ENCODE measurements around the gene RHOH.

RHOH gene

GRCh38 chr4:40190880-40191815 lies 5.7 kb upstream of the RHOH start:
- Histone ChIP-seq H3K4ac (ENCODE audit: low read depth, low read length) (no peak overlapping the region), H3K9me3 (ENCODE audit: insufficient read depth, low read depth, low read length) (no peaks in the 10 kb centered on the region), H2BK5ac (ENCODE audit: low read depth, low read length, poor library complexity) (no peak overlapping the region), H3K79me1 (ENCODE audit: low read length) (peaks cover 3% of the 10 kb centered on the region), H4K91ac (ENCODE audit: low read depth, low read length) (no peak overlapping the region), H3K79me2 (ENCODE audit: control insufficient read depth, insufficient read depth, low read length, poor library complexity) (no peaks in the 10 kb centered on the region), H4K12ac (ENCODE audit: low read depth, low read length) (no peak overlapping the region), H3K27ac (ENCODE audit: low read depth, low read length) (no peak overlapping the region), H3K14ac (ENCODE audit: low read length) (no peak overlapping the region), H3K4me2 (ENCODE audit: low read length) (no peak overlapping the region), H2BK12ac (ENCODE audit: low read length) (no peak overlapping the region), H3K27me3 (ENCODE audit: insufficient read depth, low read length) (no peaks in the 10 kb centered on the region), H3K4me1 (ENCODE audit: control insufficient read depth in 1 of 2, insufficient read depth in 2 of 2, low read length in 2 of 2) (peaks cover 10 to 14% of the 10 kb centered on the region in 2 experiments), H4K8ac (ENCODE audit: low read depth, low read length) (no peak overlapping the region), H3K23ac (ENCODE audit: low read length) (no peak overlapping the region), H3K9ac (ENCODE audit: low read length) (no peak overlapping the region), H3K4me3 (ENCODE audit: low read depth, low read length) (no peak overlapping the region), H3K18ac (ENCODE audit: low read length) (no peak overlapping the region), H2AK5ac (ENCODE audit: low read length) (no peak overlapping the region), H2AFZ (ENCODE audit: insufficient read depth, low read length, poor library complexity) (no peak overlapping the region), H3K36me3 (ENCODE audit: control insufficient read depth in 1 of 2, insufficient read depth in 2 of 2, low read length in 2 of 2) (no peaks in the 10 kb centered on the region), H2BK120ac (ENCODE audit: insufficient read depth, low read length, poor library complexity) (no peak overlapping the region)
- no CpG with 5 or more reads among the region's 14 CpGs for WGBS (ENCODE audit: extremely low coverage, insufficient coverage, insufficient read length)
- no peak for DNase-seq

- H3K4me2 ChIP-seq (ENCODE audit: low read length): no peak overlapping the region
- WGBS (ENCODE audit: extremely low coverage, insufficient coverage, insufficient read length): no CpG with 5 or more reads among the region's 8 CpGs
- H3K4me1 ChIP-seq (ENCODE audit: control insufficient read depth in 1 of 2, insufficient read depth in 2 of 2, low read length in 2 of 2): peaks cover 10 to 14% of the 10 kb centered on the region in 2 experiments
- H2BK12ac ChIP-seq (ENCODE audit: low read length): no peak overlapping the region
- H3K27me3 ChIP-seq (ENCODE audit: insufficient read depth, low read length): no peaks in the 10 kb centered on the region
- H2AK5ac ChIP-seq (ENCODE audit: low read length): no peak overlapping the region
- H3K9ac ChIP-seq (ENCODE audit: low read length): no peak overlapping the region
- no peak overlapping the region for H4K8ac ChIP-seq (ENCODE audit: low read depth, low read length)
- H3K4ac ChIP-seq (ENCODE audit: low read depth, low read length): no peak overlapping the region
- DNase-seq: no peak
- H3K23ac ChIP-seq (ENCODE audit: low read length): no peak overlapping the region
- H4K91ac ChIP-seq (ENCODE audit: low read depth, low read length): no peak overlapping the region
- no peak overlapping the region for H3K18ac ChIP-seq (ENCODE audit: low read length)
- peaks cover 3% of the 10 kb centered on the region for H3K79me1 ChIP-seq (ENCODE audit: low read length)
- H4K12ac ChIP-seq (ENCODE audit: low read depth, low read length): no peak overlapping the region
- H3K9me3 ChIP-seq (ENCODE audit: insufficient read depth, low read depth, low read length): no peaks in the 10 kb centered on the region
- H2BK120ac ChIP-seq (ENCODE audit: insufficient read depth, low read length, poor library complexity): no peak overlapping the region
- no peaks in the 10 kb centered on the region for H3K36me3 ChIP-seq (ENCODE audit: control insufficient read depth in 1 of 2, insufficient read depth in 2 of 2, low read length in 2 of 2)
- no peak overlapping the region for H3K14ac ChIP-seq (ENCODE audit: low read length)
- no peaks in the 10 kb centered on the region for H3K79me2 ChIP-seq (ENCODE audit: control insufficient read depth, insufficient read depth, low read length, poor library complexity)
- H2BK5ac ChIP-seq (ENCODE audit: low read depth, low read length, poor library complexity): no peak overlapping the region
- no peak overlapping the region for H2AFZ ChIP-seq (ENCODE audit: insufficient read depth, low read length, poor library complexity)
- H3K4me3 ChIP-seq (ENCODE audit: low read depth, low read length): no peak overlapping the region
- H3K27ac ChIP-seq (ENCODE audit: low read depth, low read length): no peak overlapping the region
Observed at GRCh38 chr4:40192114-40193015, 4.5 kb upstream of the RHOH start.

- Histone ChIP-seq H3K27ac (ENCODE audit: low read depth, low read length) (no peak overlapping the region), H4K12ac (ENCODE audit: low read depth, low read length) (no peak overlapping the region), H3K4me2 (ENCODE audit: low read length) (no peak overlapping the region), H4K91ac (ENCODE audit: low read depth, low read length) (peak overlapping the region; percentile 10), H2BK120ac (ENCODE audit: insufficient read depth, low read length, poor library complexity) (no peak overlapping the region), H4K8ac (ENCODE audit: low read depth, low read length) (no peak overlapping the region), H3K36me3 (ENCODE audit: control insufficient read depth in 1 of 2, insufficient read depth in 2 of 2, low read length in 2 of 2) (no peaks in the 10 kb centered on the region), H3K9ac (ENCODE audit: low read length) (no peak overlapping the region), H3K18ac (ENCODE audit: low read length) (no peak overlapping the region), H2AFZ (ENCODE audit: insufficient read depth, low read length, poor library complexity) (no peak overlapping the region), H3K4me1 (ENCODE audit: control insufficient read depth in 1 of 2, insufficient read depth in 2 of 2, low read length in 2 of 2) (peaks cover 10 to 15% of the 10 kb centered on the region in 2 experiments), H3K4ac (ENCODE audit: low read depth, low read length) (no peak overlapping the region), H3K27me3 (ENCODE audit: insufficient read depth, low read length) (no peaks in the 10 kb centered on the region), H3K14ac (ENCODE audit: low read length) (no peak overlapping the region), H3K79me1 (ENCODE audit: low read length) (peaks cover 3% of the 10 kb centered on the region), H3K9me3 (ENCODE audit: insufficient read depth, low read depth, low read length) (no peaks in the 10 kb centered on the region), H3K4me3 (ENCODE audit: low read depth, low read length) (no peak overlapping the region), H2BK5ac (ENCODE audit: low read depth, low read length, poor library complexity) (no peak overlapping the region), H3K23ac (ENCODE audit: low read length) (no peak overlapping the region), H2AK5ac (ENCODE audit: low read length) (no peak overlapping the region), H2BK12ac (ENCODE audit: low read length) (no peak overlapping the region), H3K79me2 (ENCODE audit: control insufficient read depth, insufficient read depth, low read length, poor library complexity) (no peaks in the 10 kb centered on the region)
- no CpG with 5 or more reads among the region's 11 CpGs for WGBS (ENCODE audit: extremely low coverage, insufficient coverage, insufficient read length)
- peak in 1 of 2 donors; percentile 32 for DNase-seq
Observed at GRCh38 chr4:40193016-40193571, 3.7 kb upstream of the RHOH start.

DNA sequence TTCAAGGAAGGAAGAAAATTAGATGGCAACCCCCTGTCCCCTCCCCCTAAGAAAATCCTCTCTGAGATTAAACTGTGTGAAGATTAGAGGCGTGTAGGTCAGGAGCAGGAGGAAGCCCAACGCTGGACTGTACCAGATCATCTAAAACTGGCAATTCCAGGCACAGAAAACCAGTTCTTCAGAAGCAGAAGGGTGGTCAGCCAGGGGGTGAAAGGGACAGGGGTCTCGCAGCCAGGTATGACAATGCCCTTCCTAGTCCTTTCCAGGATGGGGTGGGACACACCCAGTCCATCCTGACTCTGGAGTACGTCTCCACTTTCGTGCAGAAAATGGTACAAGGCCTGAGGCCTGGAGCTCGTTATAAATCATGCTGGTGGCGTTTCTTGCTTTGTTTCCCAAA lies 3.3 kb upstream of the RHOH start:
- Histone ChIP-seq H3K4ac (ENCODE audit: low read depth, low read length) (no peak overlapping the region), H2AFZ (ENCODE audit: insufficient read depth, low read length, poor library complexity) (no peak overlapping the region), H4K8ac (ENCODE audit: low read depth, low read length) (no peak overlapping the region), H2AK5ac (ENCODE audit: low read length) (no peak overlapping the region), H3K4me1 (ENCODE audit: control insufficient read depth in 1 of 2, insufficient read depth in 2 of 2, low read length in 2 of 2) (peaks cover 13 to 20% of the 10 kb centered on the region in 2 experiments), H4K12ac (ENCODE audit: low read depth, low read length) (no peak overlapping the region), H3K36me3 (ENCODE audit: control insufficient read depth in 1 of 2, insufficient read depth in 2 of 2, low read length in 2 of 2) (no peaks in the 10 kb centered on the region), H3K79me2 (ENCODE audit: control insufficient read depth, insufficient read depth, low read length, poor library complexity) (no peaks in the 10 kb centered on the region), H2BK120ac (ENCODE audit: insufficient read depth, low read length, poor library complexity) (no peak overlapping the region), H3K27me3 (ENCODE audit: insufficient read depth, low read length) (no peaks in the 10 kb centered on the region), H3K14ac (ENCODE audit: low read length) (no peak overlapping the region), H3K27ac (ENCODE audit: low read depth, low read length) (no peak overlapping the region), H3K9ac (ENCODE audit: low read length) (no peak overlapping the region), H2BK5ac (ENCODE audit: low read depth, low read length, poor library complexity) (no peak overlapping the region), H3K9me3 (ENCODE audit: insufficient read depth, low read depth, low read length) (no peaks in the 10 kb centered on the region), H3K18ac (ENCODE audit: low read length) (no peak overlapping the region), H4K91ac (ENCODE audit: low read depth, low read length) (no peak overlapping the region), H3K79me1 (ENCODE audit: low read length) (peaks cover 3% of the 10 kb centered on the region), H2BK12ac (ENCODE audit: low read length) (no peak overlapping the region), H3K4me3 (ENCODE audit: low read depth, low read length) (no peak overlapping the region), H3K4me2 (ENCODE audit: low read length) (no peak overlapping the region), H3K23ac (ENCODE audit: low read length) (no peak overlapping the region)
- no CpG with 5 or more reads among the region's 7 CpGs for WGBS (ENCODE audit: extremely low coverage, insufficient coverage, insufficient read length)
- DNase-seq: no peak

All from trophoblast cell (in vitro differentiated cells and primary cell).